Stimulated activated CD4-positive, alpha-beta T cell treated with anti-CD3 and anti-CD28 coated beads, Interleukin-2, amount 100 ng/mL, for 24 hours (primary cell): ENCODE data around the gene TAF11L3.
"Not testable (repeated sequence)": the region's sequence is repeated elsewhere in the genome, so short reads cannot be mapped to it uniquely, and the experiment has no call there.

Experiments
- DNase-seq, 2 donors: peaks; one replicate each; pipeline ENCODE4 v3.0.0-alpha.2; 2020

TAF11L3 gene

GRCh38 chr5:17518067-17518466 is at the start of gene TAF11L3:
Gene TAF11L3, plus strand, starts transcription at chr5:17518367.
- not testable (repeated sequence) for DNase-seq

DNA sequence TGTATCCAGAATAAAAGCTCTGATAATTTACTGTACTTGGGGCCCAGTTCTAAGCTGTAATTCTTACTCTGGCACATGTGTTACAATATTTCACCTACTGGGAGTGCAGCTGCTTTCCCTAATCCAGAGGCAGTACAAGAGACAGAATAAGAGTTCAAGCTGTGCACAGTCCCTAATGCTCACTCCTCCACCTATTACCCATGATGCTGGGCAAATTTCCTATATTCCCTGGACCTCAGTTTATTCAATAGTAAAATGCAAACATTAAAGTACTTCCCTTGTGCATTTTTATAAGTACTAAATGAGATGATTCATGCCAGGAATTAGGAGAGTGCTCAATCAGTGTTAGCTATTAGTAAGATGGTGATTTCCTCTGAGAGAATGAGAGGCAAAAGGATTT is 48.1 kb upstream of the TAF11L3 start:
- no peak for DNase-seq

DNA sequence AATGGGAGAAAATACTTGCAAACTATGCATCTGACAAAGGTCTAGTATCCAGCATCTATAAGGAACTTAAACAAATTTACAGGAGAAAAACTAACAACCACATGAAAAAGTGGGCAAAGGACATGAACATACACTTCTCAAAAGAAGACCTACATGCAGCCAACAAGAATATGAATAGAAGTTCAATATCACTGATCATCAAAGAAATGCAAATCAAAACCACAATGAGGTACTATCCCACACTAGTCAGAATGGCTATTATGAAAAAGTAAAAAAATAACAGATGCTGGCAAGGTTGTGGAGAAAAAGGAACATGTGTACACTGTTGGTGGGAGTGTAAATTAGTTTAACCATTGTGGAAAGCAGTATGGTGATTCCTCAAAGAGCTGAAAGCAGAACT is 43.1 kb upstream of the TAF11L3 start:
- not testable (repeated sequence) for DNase-seq

- DNase-seq = no peak
These were observed 41.1 kb upstream of the TAF11L3 start for GRCh38 chr5:17477043-17477442.

- no peak for DNase-seq
These were observed 40.4 kb upstream of the TAF11L3 start for GRCh38 chr5:17477573-17478265.

DNA sequence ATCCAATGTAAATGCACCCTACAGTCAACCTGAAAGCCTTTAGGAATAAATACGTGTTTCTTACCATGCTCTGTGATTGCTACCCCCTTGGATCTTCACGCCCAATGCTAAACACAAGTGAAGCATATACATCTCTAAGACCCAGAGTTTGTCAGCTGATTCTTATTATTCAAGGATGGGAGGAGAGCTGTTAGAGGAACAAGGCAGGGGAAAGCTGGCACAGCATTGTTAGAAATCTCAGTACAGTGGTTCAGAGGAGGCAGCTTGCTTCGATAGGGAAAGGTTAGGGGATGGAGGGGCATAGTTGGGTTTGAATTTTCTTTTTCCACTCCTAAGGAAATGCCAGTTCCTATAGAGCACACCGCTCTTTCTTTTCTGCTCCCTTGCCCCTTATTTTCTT is 36.8 kb upstream of the TAF11L3 start:
- DNase-seq = no peak

- DNase-seq = no peak
These were observed 35.4 kb upstream of the TAF11L3 start for GRCh38 chr5:17482790-17483189.

GRCh38 chr5:17486464-17487173 is 31.5 kb upstream of the TAF11L3 start:
- not testable (repeated sequence) for DNase-seq

DNA sequence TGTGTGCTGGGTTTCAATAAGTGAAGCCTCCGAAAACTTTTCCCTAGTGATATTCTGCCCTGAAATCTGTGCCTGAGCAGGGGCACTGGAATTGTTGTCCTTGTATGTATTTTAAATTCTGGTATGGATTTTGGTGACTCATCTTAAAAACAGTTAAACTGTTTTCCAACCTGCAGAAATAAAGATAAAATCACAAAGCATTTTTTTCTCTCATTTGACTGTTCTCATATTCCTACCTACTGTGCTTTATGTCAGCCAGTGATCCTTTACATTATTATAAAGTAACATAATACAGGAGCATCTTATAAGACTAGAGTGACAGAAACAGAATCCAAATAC is 31.0 kb upstream of the TAF11L3 start:
- no peak for DNase-seq

DNA sequence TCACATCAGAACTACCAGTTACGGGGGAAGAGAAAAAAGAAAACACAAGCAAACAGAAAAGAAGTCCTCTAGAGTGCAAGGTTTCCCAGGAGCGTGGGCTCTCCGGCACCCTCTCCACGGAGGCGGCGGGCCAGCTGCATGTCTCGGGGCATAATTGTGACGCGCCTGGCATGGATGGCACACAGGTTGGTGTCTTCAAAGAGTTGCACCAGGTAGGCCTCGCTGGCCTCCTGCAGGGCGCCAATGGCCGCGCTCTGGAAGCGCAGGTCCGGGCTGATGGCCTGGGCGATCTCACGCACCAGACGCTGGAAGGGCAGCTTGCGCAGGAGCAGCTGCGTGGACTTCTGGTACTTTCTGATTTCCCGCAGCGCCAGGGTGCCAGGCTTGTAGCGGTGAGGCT is 26.9 kb upstream of the TAF11L3 start:
- DNase-seq = not testable (repeated sequence)

GRCh38 chr5:17492770-17493169 is 25.4 kb upstream of the TAF11L3 start:
- no peak for DNase-seq

DNA sequence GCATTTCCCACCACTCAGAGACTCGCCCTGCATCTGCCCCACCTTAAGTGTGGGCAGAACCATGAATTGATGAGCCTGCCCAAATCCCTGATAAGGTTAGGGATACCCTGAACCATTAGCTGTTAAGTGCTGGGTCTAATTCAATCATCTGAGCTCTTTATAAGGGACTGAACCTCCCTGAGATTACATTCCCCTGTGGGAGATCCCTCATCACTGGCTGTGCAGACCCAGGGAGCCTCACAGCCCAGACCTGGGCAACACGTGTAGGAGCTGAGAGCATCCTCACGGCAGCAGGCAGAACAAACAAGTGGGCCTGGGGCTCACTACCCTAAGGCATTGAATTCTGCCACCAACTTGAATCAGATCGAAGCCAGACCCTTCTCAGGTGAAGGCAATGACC is 20.7 kb upstream of the TAF11L3 start:
- DNase-seq = no peak

- DNase-seq = not testable (repeated sequence)
These were observed 20.2 kb upstream of the TAF11L3 start, which contains the start of gene TAF11L2 for GRCh38 chr5:17497931-17498330. Gene TAF11L2, plus strand, starts transcription at chr5:17498231.

DNA sequence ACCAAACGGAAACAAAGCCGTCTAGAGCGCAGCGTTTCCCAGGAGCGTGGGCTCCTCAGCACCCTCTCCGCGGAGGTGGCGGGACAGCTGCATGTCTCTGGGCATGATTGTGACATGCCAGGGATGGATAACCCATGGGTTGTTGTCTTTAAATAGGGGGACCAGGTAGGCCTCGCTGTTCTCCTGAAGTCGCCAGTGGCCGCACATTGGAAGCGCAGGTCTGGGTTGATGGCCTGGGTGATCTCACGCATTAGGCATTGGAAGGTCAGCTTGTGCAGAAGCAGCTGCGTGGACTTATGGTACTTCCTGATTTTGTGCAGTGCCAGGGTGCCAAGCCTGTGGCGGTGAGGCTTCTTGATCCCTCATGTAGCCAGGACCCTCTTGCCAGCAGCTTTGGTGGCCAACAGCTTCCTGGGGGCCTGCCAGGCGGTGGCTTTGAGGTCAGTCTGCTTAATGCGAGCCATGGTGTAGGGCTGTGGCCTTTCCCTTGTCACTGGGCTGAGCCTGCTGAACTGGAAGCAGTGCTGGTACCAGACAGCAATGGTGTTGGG is 6.3 kb upstream of the TAF11L3 start:
- no peak for DNase-seq

GRCh38 chr5:17517526-17517925 is 641 bp upstream of the TAF11L3 start:
- DNase-seq = not testable (repeated sequence)

GRCh38 chr5:17519508-17519907 is 1.3 kb downstream of the TAF11L3 start:
- not testable (repeated sequence) for DNase-seq

DNA sequence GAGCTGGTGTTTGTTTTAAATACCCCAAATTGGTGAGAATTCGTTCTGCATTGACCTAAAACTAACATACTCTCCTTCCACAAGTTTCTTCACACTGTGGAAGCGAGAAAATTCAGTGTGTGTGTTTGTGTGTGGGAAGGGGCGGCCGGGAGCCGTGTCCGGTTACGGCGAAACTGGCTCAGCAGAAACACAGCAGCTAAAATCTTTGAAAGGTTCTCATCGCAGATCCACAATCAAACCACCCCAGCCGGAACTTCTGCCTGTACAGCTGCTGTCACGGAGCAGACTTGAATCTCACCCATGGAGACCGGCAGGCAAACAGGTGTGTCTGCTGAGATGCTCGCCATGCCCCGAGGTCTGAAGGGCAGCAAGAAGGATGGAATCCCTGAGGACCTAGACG is 3.3 kb downstream of the TAF11L3 start, which contains the start of gene TAF11L4:
Gene TAF11L4, plus strand, starts transcription at position 301 of the 400 bp plus-strand sequence.
- DNase-seq = not testable (repeated sequence)

DNA sequence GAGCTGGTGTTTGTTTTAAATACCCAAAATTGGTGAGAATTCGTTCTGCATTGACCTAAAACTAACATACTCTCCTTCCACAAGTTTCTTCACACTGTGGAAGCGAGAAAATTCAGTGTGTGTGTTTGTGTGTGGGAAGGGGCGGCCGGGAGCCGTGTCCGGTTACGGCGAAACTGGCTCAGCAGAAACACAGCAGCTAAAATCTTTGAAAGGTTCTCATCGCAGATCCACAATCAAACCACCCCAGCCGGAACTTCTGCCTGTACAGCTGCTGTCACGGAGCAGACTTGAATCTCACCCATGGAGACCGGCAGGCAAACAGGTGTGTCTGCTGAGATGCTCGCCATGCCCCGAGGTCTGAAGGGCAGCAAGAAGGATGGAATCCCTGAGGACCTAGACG is 6.8 kb downstream of the TAF11L3 start, which contains the start of gene TAF11L5:
Gene TAF11L5, plus strand, starts transcription at position 301 of the 400 bp plus-strand sequence.
- DNase-seq = not testable (repeated sequence)

DNA sequence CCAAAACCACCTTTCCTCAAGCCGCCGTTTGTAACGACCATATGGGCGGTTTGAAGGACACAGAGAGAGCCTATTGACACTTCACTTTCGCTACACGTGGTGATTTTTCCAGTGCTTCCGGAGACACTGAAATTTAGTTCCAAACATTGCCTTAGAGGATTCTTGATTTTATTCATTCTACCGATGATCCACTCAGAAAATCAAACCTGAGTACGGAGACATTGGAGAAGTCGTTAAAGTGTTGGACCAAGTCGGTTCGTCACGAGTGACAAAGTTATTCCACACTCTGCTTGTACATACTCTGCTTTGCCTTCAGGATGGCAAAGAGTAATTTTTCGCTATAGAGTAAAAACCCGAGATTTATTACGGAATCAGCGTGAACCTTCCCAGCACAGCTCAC is 8.3 kb downstream of the TAF11L3 start:
- peak in 1 of 2 donors; percentile 25 for DNase-seq

DNA sequence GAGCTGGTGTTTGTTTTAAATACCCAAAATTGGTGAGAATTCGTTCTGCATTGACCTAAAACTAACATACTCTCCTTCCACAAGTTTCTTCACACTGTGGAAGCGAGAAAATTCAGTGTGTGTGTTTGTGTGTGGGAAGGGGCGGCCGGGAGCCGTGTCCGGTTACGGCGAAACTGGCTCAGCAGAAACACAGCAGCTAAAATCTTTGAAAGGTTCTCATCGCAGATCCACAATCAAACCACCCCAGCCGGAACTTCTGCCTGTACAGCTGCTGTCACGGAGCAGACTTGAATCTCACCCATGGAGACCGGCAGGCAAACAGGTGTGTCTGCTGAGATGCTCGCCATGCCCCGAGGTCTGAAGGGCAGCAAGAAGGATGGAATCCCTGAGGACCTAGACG is 10.2 kb downstream of the TAF11L3 start, which contains the start of gene TAF11L6:
Gene TAF11L6, plus strand, starts transcription at position 301 of the 400 bp plus-strand sequence.
- not testable (repeated sequence) for DNase-seq
